Left ventricle myocardium inferior (tissue), 1 donor: ENCODE results near the gene RBM7. TPM values are rescaled to one million over a fixed set of nuclear protein-coding genes. Genes with fewer than 3 reads are reported as not detected.

Experiments used
- DNase-seq: peaks from one replicate; pipeline ENCODE4 v3.0.0-alpha.2; 2020
- H3K27ac ChIP-seq: fragments of 200-600 bp; replicated peaks from 2 replicates; pipeline ENCODE4 v1.8.0; 2021
- H3K27me3 ChIP-seq: fragments of 200-600 bp; 2 replicates; pipeline ENCODE4 v1.8.0; 2021; ENCODE audit warnings: low read depth
- H3K36me3 ChIP-seq: fragments of 200-600 bp; 2 replicates; pipeline ENCODE4 v1.8.0; 2021
- H3K4me1 ChIP-seq: fragments of 200-600 bp; 2 replicates; pipeline ENCODE4 v1.8.0; 2021
- H3K4me3 ChIP-seq: fragments of 200-600 bp; 2 replicates; pipeline ENCODE4 v1.8.0; 2021; ENCODE audit warnings: mild to moderate bottlenecking, moderate library complexity
- H3K9me3 ChIP-seq: fragments of 200-600 bp; replicated peaks from 2 replicates; pipeline ENCODE4 v1.8.0; 2021
- CTCF ChIP-seq: fragments of 200-600 bp; IDR thresholded peaks from 2 replicates; pipeline ENCODE4 v1.8.0; 2021; ENCODE audit warnings: antibody characterized with exemption, mild to moderate bottlenecking, borderline replicate concordance
- intact Hi-C: fragments of 100-400 bp; cut with micrococcal nuclease; formaldehyde crosslinking; loops from one replicate; pipeline ENCODE4 v1.11.0; 2022
- total RNA-seq: library from RNA; stranded (reverse); fragmentation: NEBNext Ultra II Directional; extraction: Animal tissue kit (Norgen Biotek cat#: 25700); gene quantifications from one replicate; pipeline ENCODE4 v1.2.1, GENCODE V29; 2021
- donor health status: DM: no; HTN: yes; CAD: no; lungs with severe emphysema.

RBM7 gene
- total RNA-seq, 1 donor from 2014 or later = 20.9 TPM

- H3K27me3 ChIP-seq = no peaks in the 10 kb centered on the region
- no peaks in the 10 kb centered on the region for H3K9me3 ChIP-seq
- H3K27ac ChIP-seq = no peak overlapping the region
- intact Hi-C loops = no loop called here
- H3K36me3 ChIP-seq = no peaks in the 10 kb centered on the region
- TF ChIP-seq CTCF = no peak
- H3K4me1 ChIP-seq = peaks cover 51% of the 10 kb centered on the region
- DNase-seq = no peak
- H3K4me3 ChIP-seq = no peak overlapping the region
These were observed 3.0 kb upstream of the RBM7 start for GRCh38 chr11:114397349-114397982.

GRCh38 chr11:114398303-114398920 lies 2.1 kb upstream of the RBM7 start:
- Histone ChIP-seq H3K4me1 (peaks cover 60% of the 10 kb centered on the region), H3K9me3 (no peaks in the 10 kb centered on the region), H3K27ac (peak overlapping the region; percentile 98), H3K36me3 (no peaks in the 10 kb centered on the region), H3K4me3 (peak overlapping the region; percentile 84), H3K27me3 (no peaks in the 10 kb centered on the region)
- intact Hi-C loops = no loop called here
- DNase-seq = no peak
- no peak for TF ChIP-seq CTCF

GRCh38 chr11:114399490-114400215 lies 813 bp upstream of the RBM7 start:
- DNase-seq = no peak
- intact Hi-C loops = no loop called here
- Histone ChIP-seq H3K4me1 (peaks cover 72% of the 10 kb centered on the region), H3K36me3 (no peaks in the 10 kb centered on the region), H3K9me3 (no peaks in the 10 kb centered on the region), H3K4me3 (peak overlapping the region; percentile 84), H3K27me3 (no peaks in the 10 kb centered on the region), H3K27ac (peak overlapping the region; percentile 98)
- no peak for TF ChIP-seq CTCF

DNA sequence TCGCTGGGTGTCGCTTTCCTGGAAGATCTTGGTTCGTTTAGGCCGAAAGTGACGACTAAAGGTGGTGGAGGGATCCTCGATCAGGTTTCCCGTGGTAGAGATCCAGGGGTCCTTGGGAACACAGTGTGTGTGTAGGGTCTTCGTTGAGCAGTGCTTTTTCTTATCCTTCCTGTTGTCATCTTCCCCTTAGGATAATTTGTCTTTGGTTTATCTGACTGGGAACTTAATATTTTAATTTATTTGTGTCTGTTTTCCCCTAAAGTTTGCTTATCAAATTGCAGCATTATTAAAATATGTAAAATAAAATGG lies 403 bp downstream of the RBM7 start:
- H3K4me3 ChIP-seq = peak overlapping the region; percentile 84
- peaks cover 8% of the 10 kb centered on the region for H3K36me3 ChIP-seq
- intact Hi-C loops = no loop called here
- no peak for TF ChIP-seq CTCF
- H3K9me3 ChIP-seq = no peaks in the 10 kb centered on the region
- H3K4me1 ChIP-seq = peaks cover 85% of the 10 kb centered on the region
- DNase-seq = no peak
- no peaks in the 10 kb centered on the region for H3K27me3 ChIP-seq
- peak overlapping the region; percentile 98 for H3K27ac ChIP-seq

DNA sequence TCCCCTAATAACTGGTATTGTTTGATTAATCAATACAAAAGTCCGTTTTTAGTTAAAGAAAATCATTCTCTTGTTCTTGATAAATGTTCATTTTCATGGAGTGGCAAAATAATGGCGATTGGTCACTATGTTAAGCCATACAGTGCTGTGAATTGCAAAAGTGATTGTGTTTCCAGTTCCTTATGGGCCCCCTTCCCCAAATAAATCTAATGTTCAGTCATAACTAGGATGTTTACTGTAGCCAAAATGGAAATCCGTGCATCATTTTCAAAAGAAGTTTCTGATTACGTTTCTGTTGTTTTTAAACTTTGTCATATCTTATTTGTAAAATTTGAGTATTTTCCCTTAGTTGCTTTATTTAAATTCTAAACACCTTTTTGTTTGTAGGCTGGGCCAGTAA lies 845 bp downstream of the RBM7 start:
- no peaks in the 10 kb centered on the region for H3K9me3 ChIP-seq

More for the DNA sequence above, 845 bp downstream of the RBM7 start:
- Histone ChIP-seq H3K36me3 (peaks cover 13% of the 10 kb centered on the region), H3K4me1 (peaks cover 87% of the 10 kb centered on the region), H3K27ac (peak overlapping the region; percentile 98), H3K4me3 (peak overlapping the region; percentile 84), H3K27me3 (no peaks in the 10 kb centered on the region)
- intact Hi-C loops = no loop called here
- DNase-seq = no peak
- TF ChIP-seq CTCF = no peak
